Activated CD4-positive, alpha-beta memory T cell treated with anti-CD3 and anti-CD28 coated beads for 36 hours (primary cell): ENCODE results near the gene FBXO27. TPM values are rescaled to one million over a fixed set of nuclear protein-coding genes. Genes with fewer than 3 reads are reported as not detected.

ENCODE experiments used
- CTCF ChIA-PET: fragments of 350-600 bp; sonication (Branson Sonifier 250); formaldehyde crosslinking; loops from one replicate; lab custom pipeline; 2021; ENCODE audit warnings: antibody characterized with exemption, inconsistent platforms; lab: Charles Lee
- POLR2A ChIA-PET: fragments of 350-600 bp; sonication (Branson Sonifier 250); formaldehyde crosslinking; loops from one replicate; lab custom pipeline; 2021; ENCODE audit warnings: antibody characterized with exemption; lab: Charles Lee
- DNase-seq: peaks from one replicate; pipeline ENCODE4 v3.0.0-alpha.2; 2020
- H3K27ac Mint-ChIP-seq: one replicate; pipeline ENCODE4 v1.8.0; 2021; ENCODE audit warnings: mixed read lengths
- H3K27me3 Mint-ChIP-seq: one replicate; pipeline ENCODE4 v1.8.0; 2021; ENCODE audit warnings: mixed read lengths
- H3K36me3 Mint-ChIP-seq: one replicate; pipeline ENCODE4 v1.8.0; 2021; ENCODE audit warnings: mixed read lengths
- H3K4me1 Mint-ChIP-seq: one replicate; pipeline ENCODE4 v1.8.0; 2021; ENCODE audit warnings: low read depth, mixed read lengths
- H3K4me3 Mint-ChIP-seq: one replicate; pipeline ENCODE4 v1.8.0; 2021; ENCODE audit warnings: mild to moderate bottlenecking, mixed read lengths
- H3K9me3 Mint-ChIP-seq: one replicate; pipeline ENCODE4 v1.8.0; 2021; ENCODE audit warnings: mixed read lengths
- intact Hi-C: fragments of 100-400 bp; cut with micrococcal nuclease; formaldehyde crosslinking; loops from one replicate; pipeline ENCODE4 v1.15.1; 2023
- total RNA-seq, 2 experiments: library from RNA; stranded (reverse); gene quantifications; one replicate each; pipeline ENCODE4 v1.2.3, GENCODE V29; 2021

Gene FBXO27
- total RNA-seq, 2 experiments from 2014 or later = 2.2 to 2.4 TPM

DNA sequence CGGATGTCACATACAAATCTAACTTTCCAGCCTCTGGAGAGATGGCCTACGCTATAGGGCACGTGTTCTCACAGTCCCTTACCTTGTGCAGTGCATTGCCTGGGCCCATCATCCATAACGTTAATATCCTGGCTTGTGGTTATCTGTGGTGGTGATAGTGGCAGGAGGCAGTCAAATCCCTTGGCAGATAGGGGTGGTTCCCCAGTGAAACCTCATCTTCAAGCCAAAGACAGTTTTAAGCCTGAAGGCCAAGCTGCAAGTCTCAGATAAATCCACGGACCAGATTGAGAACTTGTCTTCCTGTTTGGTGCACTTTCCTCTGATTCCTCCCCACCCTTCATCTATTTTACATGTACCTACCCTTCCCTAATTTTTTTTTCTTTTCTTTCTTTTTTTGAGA, 52.5 kb downstream of the FBXO27 start:
- peaks cover 3% of the 10 kb centered on the region for H3K36me3 Mint-ChIP-seq
- DNase-seq = no peak
- H3K27me3 Mint-ChIP-seq = peaks cover 25% of the 10 kb centered on the region
- no peak overlapping the region for H3K27ac Mint-ChIP-seq
- H3K4me3 Mint-ChIP-seq = no peak overlapping the region
- peaks cover 24% of the 10 kb centered on the region for H3K4me1 Mint-ChIP-seq
- POLR2A ChIA-PET = no interaction called here
- intact Hi-C loops = loop anchor here (5.0 to 10.0 kb wide), 3 partner anchors 52 to 553 kb away; partner anchors contain the start of genes FBXO27, PAK4 and RASGRP4
- CTCF ChIA-PET = interaction anchor here (0.6 to 4.8 kb wide), 2 partner anchors 18 to 333 kb away, joined by 3 to 23 read pairs; no protein-coding TSS in a partner anchor
- peaks cover 8% of the 10 kb centered on the region for H3K9me3 Mint-ChIP-seq

DNA sequence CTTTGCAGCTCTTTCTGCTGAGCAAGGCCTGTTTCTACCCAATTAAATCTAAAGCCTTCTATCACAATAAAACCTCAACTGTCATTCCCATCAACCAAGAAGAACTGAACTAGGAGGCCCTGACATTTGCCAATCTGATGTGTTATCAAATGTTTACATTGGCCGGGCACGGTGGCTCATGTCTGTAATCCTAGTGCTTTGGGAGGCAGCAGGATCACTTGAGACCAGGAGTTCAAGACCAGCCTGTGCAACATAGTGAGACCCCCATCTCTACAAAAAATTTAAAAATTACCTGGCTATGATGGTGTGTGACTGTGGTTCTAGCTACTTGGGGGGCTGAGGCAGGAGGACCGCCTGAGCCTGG, 54.0 kb downstream of the FBXO27 start:
- peaks cover 3% of the 10 kb centered on the region for H3K36me3 Mint-ChIP-seq
- peaks cover 24% of the 10 kb centered on the region for H3K4me1 Mint-ChIP-seq
- ChIA-PET CTCF (interaction anchor here (0.9 to 4.8 kb wide), 3 partner anchors 16 to 74 kb away, joined by 3 to 23 read pairs (median 8); partner anchors contain the start of genes MRPS12 and SARS2), POLR2A (no interaction called here)
- no peak for DNase-seq
- peaks cover 8% of the 10 kb centered on the region for H3K9me3 Mint-ChIP-seq
- intact Hi-C loops = loop anchor here (5.0 to 10.0 kb wide), 3 partner anchors 54 to 551 kb away; partner anchors contain the start of genes FBXO27, PAK4 and RASGRP4
- no peak overlapping the region for H3K27ac Mint-ChIP-seq
- peaks cover 30% of the 10 kb centered on the region for H3K27me3 Mint-ChIP-seq
- H3K4me3 Mint-ChIP-seq = no peak overlapping the region

DNA sequence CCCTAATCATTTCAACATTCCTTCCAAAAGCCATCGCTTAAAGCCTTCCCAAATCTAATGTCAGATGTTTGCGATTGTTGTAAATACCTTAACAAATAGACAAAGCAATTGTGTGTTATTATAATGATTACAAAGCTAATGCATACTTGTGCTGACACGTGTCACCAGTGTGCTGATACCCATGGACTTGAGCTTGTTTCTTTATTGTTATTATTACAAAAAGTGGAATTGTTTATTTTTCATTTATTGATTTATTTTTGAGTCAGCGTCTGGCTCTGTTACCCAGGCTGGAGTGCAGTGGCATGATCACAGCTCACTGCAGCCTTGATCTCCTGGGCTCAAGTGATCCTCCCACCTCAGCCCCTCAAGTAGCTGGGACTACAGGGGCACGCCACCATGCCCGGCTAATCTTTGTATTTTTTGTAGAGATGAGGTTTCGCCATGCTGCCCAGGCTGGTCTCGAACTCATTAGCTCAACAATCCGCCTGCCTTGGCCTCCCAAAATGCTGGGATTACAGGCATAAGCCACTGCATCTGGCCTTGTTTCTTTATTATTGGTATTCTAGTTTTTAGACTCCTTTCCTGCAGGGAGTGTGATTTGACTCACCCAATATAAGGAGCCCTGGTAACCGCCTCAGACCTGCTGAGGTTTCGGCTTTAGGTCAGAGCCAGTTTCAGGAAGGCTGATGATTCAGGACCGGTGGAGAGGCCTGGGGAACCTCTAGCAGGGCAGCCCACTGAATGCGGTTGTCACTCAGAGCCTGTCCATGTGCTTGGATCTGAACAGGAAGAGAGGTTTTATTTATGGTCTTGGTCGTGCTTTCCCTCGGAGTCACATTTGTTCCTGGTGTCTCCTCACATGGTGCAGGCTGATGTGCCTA, 54.7 kb downstream of the FBXO27 start:
- Mint-ChIP-seq H3K4me1 (peaks cover 24% of the 10 kb centered on the region), H3K27me3 (peaks cover 30% of the 10 kb centered on the region), H3K27ac (no peak overlapping the region), H3K4me3 (no peak overlapping the region), H3K36me3 (peaks cover 3% of the 10 kb centered on the region), H3K9me3 (peaks cover 8% of the 10 kb centered on the region)
- DNase-seq = peak; percentile 91
- CTCF ChIA-PET = interaction anchor here (0.7 to 4.8 kb wide), 9 partner anchors 8 to 106 kb away, joined by 3 to 23 read pairs (median 3); partner anchors contain the start of genes MRPS12 and SARS2
- POLR2A ChIA-PET = no interaction called here
- intact Hi-C loops = loop anchor here (5.0 to 10.0 kb wide), 3 partner anchors 55 to 550 kb away; partner anchors contain the start of genes FBXO27, PAK4 and RASGRP4

DNA sequence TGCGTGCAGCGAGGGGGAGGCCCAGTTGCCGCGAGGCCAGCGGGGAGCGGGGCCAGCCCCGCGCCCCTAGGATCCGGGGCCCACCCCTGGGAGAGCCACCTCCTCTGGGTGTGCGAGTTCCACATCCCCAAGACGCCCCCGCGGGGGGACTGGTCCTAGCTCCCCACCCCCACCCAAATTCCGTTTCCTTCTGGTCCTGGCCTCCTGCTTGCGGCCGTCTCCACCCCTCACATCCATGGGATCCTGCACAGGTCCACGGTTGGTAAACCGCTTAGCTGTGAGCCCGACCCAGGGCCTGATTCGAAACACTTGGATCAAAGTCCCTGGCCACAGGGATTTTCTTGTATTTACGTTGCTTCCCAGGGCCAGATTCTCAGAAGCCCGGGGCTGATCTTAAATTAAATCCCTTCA, 56.5 kb downstream of the FBXO27 start:
- peaks cover 29% of the 10 kb centered on the region for H3K27me3 Mint-ChIP-seq
- H3K4me3 Mint-ChIP-seq = no peak overlapping the region
- DNase-seq = no peak
- peaks cover 3% of the 10 kb centered on the region for H3K36me3 Mint-ChIP-seq
- no peak overlapping the region for H3K27ac Mint-ChIP-seq
- CTCF ChIA-PET = interaction anchor here (1.4 to 4.8 kb wide), 3 partner anchors 14 to 460 kb away, joined by 3 to 23 read pairs (median 4); no protein-coding TSS in a partner anchor
- peaks cover 8% of the 10 kb centered on the region for H3K9me3 Mint-ChIP-seq
- H3K4me1 Mint-ChIP-seq = peaks cover 24% of the 10 kb centered on the region
- POLR2A ChIA-PET = no interaction called here
- intact Hi-C loops = loop anchor here (5.0 to 10.0 kb wide), 3 partner anchors 56 to 549 kb away; partner anchors contain the start of genes FBXO27, PAK4 and RASGRP4

DNA sequence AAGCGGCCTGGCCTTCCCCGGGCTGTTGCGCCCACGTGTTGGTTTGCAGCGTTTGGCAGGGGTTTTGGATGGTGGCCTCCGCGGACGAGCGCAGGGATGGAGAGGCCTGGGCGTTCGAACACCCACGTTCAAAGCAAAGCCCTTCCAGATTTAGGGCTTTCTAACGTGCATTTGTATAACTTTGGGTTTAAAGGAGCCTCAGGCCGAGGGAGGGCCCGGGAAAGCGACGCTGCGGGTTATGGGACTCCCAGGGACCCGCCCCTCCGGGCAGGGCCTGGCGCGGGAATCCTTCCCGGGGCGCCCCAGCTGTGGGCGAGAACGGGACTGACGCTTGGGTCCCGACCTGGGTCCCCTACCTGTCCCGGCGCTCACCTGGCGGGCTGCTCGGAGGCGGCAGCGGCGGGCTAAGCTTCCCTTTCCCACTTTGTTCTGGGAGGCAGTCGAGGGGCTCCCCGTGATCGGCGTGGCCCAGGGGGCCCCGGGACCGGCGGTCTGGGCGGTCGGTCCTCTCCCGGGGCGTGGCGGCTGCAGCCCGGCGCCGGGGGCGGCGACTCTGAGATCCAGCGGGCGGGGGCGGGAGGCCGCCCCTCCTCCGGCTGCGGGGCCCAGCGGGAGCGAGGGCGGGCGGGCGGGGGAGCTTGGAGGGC, 57.0 kb downstream of the FBXO27 start, which contains the start of gene FBXO17:
Gene FBXO17 (minus strand): TSS at position 529 of the 647 bp plus-strand sequence. CDS start 25,423 bp downstream, outside the sequence.
- Mint-ChIP-seq H3K4me3 (no peak within 1 kb of the TSS), H3K27me3 (peaks cover 25% of the 10 kb centered on the region), H3K4me1 (peaks cover 24% of the 10 kb centered on the region), H3K9me3 (peaks cover 4% of the 10 kb centered on the region), H3K27ac (no peak within 1 kb of the TSS), H3K36me3 (no peaks in the 10 kb centered on the region)
- no peak for DNase-seq
- CTCF ChIA-PET = interaction anchor here (1.4 to 4.8 kb wide), 3 partner anchors 13 to 460 kb away, joined by 3 to 23 read pairs (median 4); no protein-coding TSS in a partner anchor
- intact Hi-C loops = loop anchor here (5.0 to 10.0 kb wide), 3 partner anchors 57 to 548 kb away; partner anchors contain the start of genes FBXO27, PAK4 and RASGRP4
- POLR2A ChIA-PET = no interaction called here

DNA sequence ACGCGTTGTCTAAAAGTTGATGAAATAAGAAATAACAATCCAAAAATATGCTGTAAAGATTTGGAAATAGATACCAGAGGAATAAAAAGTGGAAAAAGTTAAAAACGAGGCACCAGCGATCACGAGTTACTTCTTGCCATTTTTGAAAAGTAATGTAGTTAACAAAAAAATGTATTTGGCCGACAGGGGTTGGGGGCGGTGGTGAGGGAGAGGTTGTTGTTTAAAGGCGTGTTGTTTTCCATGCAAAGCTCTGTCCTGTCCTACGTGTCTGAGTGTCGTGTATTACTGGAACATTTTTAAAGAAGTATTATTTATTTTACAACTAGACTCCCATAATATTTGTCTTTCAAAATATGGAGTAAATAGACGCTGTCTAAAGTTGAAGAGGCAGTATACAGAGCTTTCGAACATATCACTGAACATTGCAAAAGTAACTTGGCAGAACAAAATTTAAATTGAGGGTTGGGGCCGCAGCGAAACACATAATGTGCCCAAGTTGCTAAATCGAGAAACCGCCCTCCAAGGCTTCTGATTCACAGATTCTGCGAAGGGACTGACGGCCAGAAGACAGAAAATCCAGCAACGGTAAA, 57.6 kb downstream of the FBXO27 start:
- peaks cover under 1% of the 10 kb centered on the region for H3K9me3 Mint-ChIP-seq
- CTCF ChIA-PET = interaction anchor here (4.8 kb wide), 1 partner anchor 13 kb away, joined by 23 read pairs; no protein-coding TSS in a partner anchor
- intact Hi-C loops = loop anchor here (5.0 to 10.0 kb wide), 3 partner anchors 58 to 547 kb away; partner anchors contain the start of genes FBXO27, PAK4 and RASGRP4

More for the DNA sequence above, 57.6 kb downstream of the FBXO27 start:
- Mint-ChIP-seq H3K36me3 (no peaks in the 10 kb centered on the region), H3K27me3 (peaks cover 25% of the 10 kb centered on the region), H3K4me1 (peaks cover 24% of the 10 kb centered on the region), H3K27ac (no peak overlapping the region), H3K4me3 (no peak overlapping the region)
- POLR2A ChIA-PET = no interaction called here
- no peak for DNase-seq

Other genes with a start within 250 kb of the FBXO27 start
- not detected for gene LGALS7B, start 243.3 kb downstream of the FBXO27 start, total RNA-seq
- gene LGALS4, start 219.6 kb downstream of the FBXO27 start, total RNA-seq = under 1 TPM; 0.33 to 0.70 TPM
- 100 to 1,000 TPM; 152 to 155 TPM for gene ECH1, start 200.8 kb downstream of the FBXO27 start, total RNA-seq
- 100 to 1,000 TPM; 646 to 671 TPM for gene HNRNPL, start 182.6 kb downstream of the FBXO27 start, total RNA-seq
- 10 to 100 TPM; 92.6 to 100.0 TPM for gene RINL, start 154.3 kb downstream of the FBXO27 start, total RNA-seq
- gene SIRT2, start 132.9 kb downstream of the FBXO27 start, total RNA-seq = 10 to 100 TPM; 23.5 to 24.6 TPM
- 10 to 100 TPM; 49.6 to 53.4 TPM for gene NFKBIB, start 132.6 kb downstream of the FBXO27 start, total RNA-seq
- under 1 TPM; 0.33 to 0.36 TPM for gene CCER2, start 120.4 kb downstream of the FBXO27 start, total RNA-seq
- gene SARS2, start 101.8 kb downstream of the FBXO27 start, total RNA-seq = 10 to 100 TPM; 33.7 to 39.6 TPM
- 10 to 100 TPM; 67.3 to 67.6 TPM for gene MRPS12, start 101.6 kb downstream of the FBXO27 start, total RNA-seq
- gene FBXO17, start 56.8 kb downstream of the FBXO27 start, total RNA-seq = not detected
- gene ACP7, start 51.8 kb upstream of the FBXO27 start, total RNA-seq = under 1 TPM; 0.15 to 0.31 TPM
- 10 to 100 TPM; 16.3 to 17.8 TPM for gene PAK4, start 93.2 kb upstream of the FBXO27 start, total RNA-seq
- not detected for gene NCCRP1, start 164.4 kb upstream of the FBXO27 start, total RNA-seq
- gene SYCN, start 171.7 kb upstream of the FBXO27 start, total RNA-seq = not detected
- under 1 TPM in 1 of 2 experiments, not detected in 1; 0.34 TPM for gene IFNL3, start 212.5 kb upstream of the FBXO27 start, total RNA-seq
- gene IFNL4, start 216.3 kb upstream of the FBXO27 start, total RNA-seq = not detected
- gene IFNL2, start 235.8 kb upstream of the FBXO27 start, total RNA-seq = not detected